ENCODE data around the gene SYT11. TPM values are rescaled to one million over a fixed set of nuclear protein-coding genes. Genes with fewer than 3 reads are reported as not detected.

Gene SYT11
- total and polyA plus RNA-seq, 9 of the 15 experiments (the other 6 are each of a cell fraction or from before 2014, with no cell fraction given), result 0.05 to 0.18 (median 0.11) TPM

DNA sequence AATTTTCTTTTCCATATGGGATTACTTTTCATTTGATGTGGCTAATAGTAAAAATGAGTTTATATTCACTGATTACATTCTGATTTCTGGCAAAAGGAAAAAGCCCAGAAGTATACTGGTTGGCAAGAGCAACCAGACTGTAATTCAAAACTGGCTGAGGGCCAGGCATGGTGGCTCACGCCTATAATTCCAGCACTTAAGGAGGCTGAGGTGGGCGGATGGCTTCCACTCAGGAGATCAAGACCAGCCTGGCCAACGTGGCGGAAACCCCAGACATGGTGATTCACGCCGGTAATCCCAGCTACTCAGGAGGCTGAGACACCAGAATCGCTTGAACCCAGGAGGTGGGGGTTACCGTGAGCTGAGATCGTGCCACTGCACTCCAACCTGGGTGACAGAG is 14.5 kb downstream of the SYT11 start:
- CTCF ChIA-PET (ENCODE audit: low intra/inter-chr PET ratio), result no interaction called here
- H3K9ac ChIP-seq (ENCODE audit: insufficient read depth in 1 of 2, low read depth in 2 of 2, low read length in 2 of 2), result no peak overlapping the region
- no peak for FAIRE-seq

DNA sequence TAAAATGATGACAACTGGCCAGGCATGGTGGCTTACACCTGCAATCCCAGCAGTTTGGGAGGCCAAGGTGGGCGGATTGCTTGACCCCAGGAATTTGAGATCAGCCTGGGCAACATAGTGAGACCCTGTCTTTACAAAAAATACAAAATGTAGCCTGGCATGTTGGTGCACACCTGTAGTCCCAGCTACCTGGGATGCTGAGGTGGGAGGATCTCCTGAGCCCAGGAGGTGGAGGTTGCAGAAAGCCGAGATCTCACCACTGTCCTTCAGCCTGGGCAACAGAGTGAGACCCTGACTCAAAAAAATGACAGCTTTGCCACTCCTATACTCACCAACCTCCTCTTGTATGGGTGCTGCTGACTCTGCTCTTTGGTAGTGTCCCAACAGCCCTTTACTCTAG is 18.6 kb downstream of the SYT11 start:
- Histone ChIP-seq H2AFZ (ENCODE audit: low read depth, low read length) (no peak overlapping the region), H3K4me1 (replicated peaks in 1 of 2; ENCODE audit: control insufficient read depth in 2 of 2, insufficient read depth in 2 of 2, low read length in 2 of 2) (peaks cover 4 to 6% of the 10 kb centered on the region in 2 experiments; a peak in 4 of 5 replicates), H4K20me1 (replicated peaks; ENCODE audit: control insufficient read depth, insufficient read depth, low read length) (no peaks in the 10 kb centered on the region), H3K36me3 (ENCODE audit: control insufficient read depth, insufficient read depth, low read length) (no peaks in the 10 kb centered on the region), H3K4me2 (ENCODE audit: insufficient read depth, low read length) (no peak overlapping the region), H3K9ac (ENCODE audit: insufficient read depth in 1 of 2, low read depth in 2 of 2, low read length in 2 of 2) (no peak overlapping the region), H3K9me1 (ENCODE audit: control insufficient read depth, insufficient read depth, low read length) (no peaks in the 10 kb centered on the region), H3K79me2 (ENCODE audit: control insufficient read depth, insufficient read depth, low read length) (no peaks in the 10 kb centered on the region), H3K4me3 (no peak overlapping the region), H3K27me3 (ENCODE audit: control insufficient read depth in 2 of 2, insufficient read depth in 2 of 2, low read length in 2 of 2) (no peaks in the 10 kb centered on the region; a peak in 1 of 5 replicates), H3K9me3 (replicated peaks; ENCODE audit: control insufficient read depth, insufficient read depth, low read depth, low read length) (no peaks in the 10 kb centered on the region), H3K27ac (ENCODE audit: extremely low read depth, low read depth, low read length) (no peak overlapping the region)
- WGBS (ENCODE audit: insufficient coverage, low coverage, missing lambda C conversion rate), result 60% methylated on average over 2 of the region's 2 CpGs
- BruUV-seq (replicated peaks), result no TSS peak
- TF ChIP-seq, protein P1, sequence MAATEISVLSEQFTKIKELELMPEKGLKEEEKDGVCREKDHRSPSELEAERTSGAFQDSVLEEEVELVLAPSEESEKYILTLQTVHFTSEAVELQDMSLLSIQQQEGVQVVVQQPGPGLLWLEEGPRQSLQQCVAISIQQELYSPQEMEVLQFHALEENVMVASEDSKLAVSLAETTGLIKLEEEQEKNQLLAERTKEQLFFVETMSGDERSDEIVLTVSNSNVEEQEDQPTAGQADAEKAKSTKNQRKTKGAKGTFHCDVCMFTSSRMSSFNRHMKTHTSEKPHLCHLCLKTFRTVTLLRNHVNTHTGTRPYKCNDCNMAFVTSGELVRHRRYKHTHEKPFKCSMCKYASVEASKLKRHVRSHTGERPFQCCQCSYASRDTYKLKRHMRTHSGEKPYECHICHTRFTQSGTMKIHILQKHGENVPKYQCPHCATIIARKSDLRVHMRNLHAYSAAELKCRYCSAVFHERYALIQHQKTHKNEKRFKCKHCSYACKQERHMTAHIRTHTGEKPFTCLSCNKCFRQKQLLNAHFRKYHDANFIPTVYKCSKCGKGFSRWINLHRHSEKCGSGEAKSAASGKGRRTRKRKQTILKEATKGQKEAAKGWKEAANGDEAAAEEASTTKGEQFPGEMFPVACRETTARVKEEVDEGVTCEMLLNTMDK (IDR thresholded peaks at IDR 0.05; ENCODE audit: borderline replicate concordance, insufficient read depth, low read depth, low read length, poor library complexity, severe bottlenecking), result no peak
- TF ChIP-seq ZNF121 (CRISPR knock-in tag; conservative IDR thresholded peaks at IDR 0.05) (peak; percentile 21; the same call in 1 of the 2 replicates), ZNF785 (CRISPR knock-in tag; IDR thresholded peaks at IDR 0.05) (no peak)
- ChIA-PET CTCF (ENCODE audit: low intra/inter-chr PET ratio) (no interaction called here), POLR2A (interaction anchor here (0.6 to 1.7 kb wide), 3 partner anchors 13 to 29 kb away, joined by 3 to 4 read pairs (median 3); no protein-coding TSS in a partner anchor)
- no peak for DNase-seq (ENCODE audit: extremely low read depth in 1 of 4, low spot score in 3 of 4)
- intact Hi-C loops (cut with micrococcal nuclease), result no loop called here
- no peak for FAIRE-seq
- ATAC-seq, result no peak
- in situ Hi-C loops (cut with MboI), result no loop called here

More for the DNA sequence above, 14.5 kb downstream of the SYT11 start:
- H3K9me1 ChIP-seq (ENCODE audit: control insufficient read depth, insufficient read depth, low read length), result no peaks in the 10 kb centered on the region
- H3K9me3 ChIP-seq (replicated peaks; ENCODE audit: control insufficient read depth, insufficient read depth, low read depth, low read length), result no peaks in the 10 kb centered on the region
- WGBS (ENCODE audit: insufficient coverage, low coverage, missing lambda C conversion rate), result 55% methylated on average over 9 of the region's 9 CpGs
- H3K36me3 ChIP-seq (ENCODE audit: control insufficient read depth, insufficient read depth, low read length), result no peaks in the 10 kb centered on the region
- intact Hi-C loops (cut with micrococcal nuclease) (no loop called here), in situ Hi-C loops (cut with MboI) (no loop called here)
- H3K79me2 ChIP-seq (ENCODE audit: control insufficient read depth, insufficient read depth, low read length), result no peaks in the 10 kb centered on the region
- no peak overlapping the region for H3K4me2 ChIP-seq (ENCODE audit: insufficient read depth, low read length)
- H3K27ac ChIP-seq (ENCODE audit: extremely low read depth, low read depth, low read length), result no peak overlapping the region
- H3K4me1 ChIP-seq (replicated peaks in 1 of 2; ENCODE audit: control insufficient read depth in 2 of 2, insufficient read depth in 2 of 2, low read length in 2 of 2), result no peaks in the 10 kb centered on the region; a peak in 1 of 5 replicates
- H2AFZ ChIP-seq (ENCODE audit: low read depth, low read length), result no peak overlapping the region
- ATAC-seq, result no peak
- H4K20me1 ChIP-seq (replicated peaks; ENCODE audit: control insufficient read depth, insufficient read depth, low read length), result no peaks in the 10 kb centered on the region
- DNase-seq (ENCODE audit: extremely low read depth in 1 of 4, low spot score in 3 of 4), result no peak
- POLR2A ChIA-PET, result interaction anchor here (0.7 to 2.7 kb wide), 4 partner anchors 9 to 15 kb away, joined by 3 to 8 read pairs (median 5); partner anchors contain the start of gene SYT11
- BruUV-seq (replicated peaks), result no TSS peak
- TF ChIP-seq NFIC (IDR thresholded peaks at IDR 0.05), result peak; percentile 45; the same call in 1 of the 2 replicates
- TF ChIP-seq, protein P2, sequence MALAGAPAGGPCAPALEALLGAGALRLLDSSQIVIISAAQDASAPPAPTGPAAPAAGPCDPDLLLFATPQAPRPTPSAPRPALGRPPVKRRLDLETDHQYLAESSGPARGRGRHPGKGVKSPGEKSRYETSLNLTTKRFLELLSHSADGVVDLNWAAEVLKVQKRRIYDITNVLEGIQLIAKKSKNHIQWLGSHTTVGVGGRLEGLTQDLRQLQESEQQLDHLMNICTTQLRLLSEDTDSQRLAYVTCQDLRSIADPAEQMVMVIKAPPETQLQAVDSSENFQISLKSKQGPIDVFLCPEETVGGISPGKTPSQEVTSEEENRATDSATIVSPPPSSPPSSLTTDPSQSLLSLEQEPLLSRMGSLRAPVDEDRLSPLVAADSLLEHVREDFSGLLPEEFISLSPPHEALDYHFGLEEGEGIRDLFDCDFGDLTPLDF (CRISPR knock-in tag; IDR thresholded peaks at IDR 0.05), result no peak
- H3K4me3 ChIP-seq, result no peak overlapping the region
- no peaks in the 10 kb centered on the region; a peak in 1 of 5 replicates for H3K27me3 ChIP-seq (ENCODE audit: control insufficient read depth in 2 of 2, insufficient read depth in 2 of 2, low read length in 2 of 2)
